IPS DF 6.9 (cell line): Measurements from ENCODE around the gene PLCB1.
"Not testable (repeated sequence)": the region's sequence is repeated elsewhere in the genome, so short reads cannot be mapped to it uniquely, and the experiment has no call there.

Experiments
- DNase-seq: peaks from one replicate; pipeline ENCODE4 v3.0.0-alpha.2; 2013; ENCODE audit warnings: low read depth, low spot score
- H3K27ac ChIP-seq: one replicate; pipeline ENCODE4 v1.5.1; 2013; ENCODE audit warnings: low read length, control low read depth
- H3K27me3 ChIP-seq: 2 replicates; pipeline ENCODE4 v1.6.1; 2013; ENCODE audit warnings: mild to moderate bottlenecking, low read length; ENCODE audit not compliant: control insufficient read depth, insufficient read depth
- H3K36me3 ChIP-seq: 2 replicates; pipeline ENCODE4 v1.6.1; 2013; ENCODE audit warnings: low read length; ENCODE audit not compliant: control insufficient read depth, insufficient read depth
- H3K4me1 ChIP-seq: 2 replicates; pipeline ENCODE4 v1.6.1; 2013; ENCODE audit warnings: low read length; ENCODE audit not compliant: control insufficient read depth, insufficient read depth
- H3K4me3 ChIP-seq: 2 replicates; pipeline ENCODE4 v1.5.1; 2013; ENCODE audit warnings: mild to moderate bottlenecking, low read length
- H3K9me3 ChIP-seq: 2 replicates; pipeline ENCODE4 v1.6.1; 2013; ENCODE audit warnings: low read length, inconsistent platforms; ENCODE audit not compliant: control insufficient read depth, insufficient read depth
- WGBS: extraction: QIAGEN DNeasy Blood & Tissue Kit; methylation state at CpG from one replicate; pipeline ENCODE4 v1.1.7; 2013; ENCODE audit warnings: mixed read lengths, missing lambda C conversion rate; ENCODE audit not compliant: insufficient read length, insufficient coverage; 5-methylcytosine and 5-hydroxymethylcytosine counted together

The PLCB1 gene

DNA sequence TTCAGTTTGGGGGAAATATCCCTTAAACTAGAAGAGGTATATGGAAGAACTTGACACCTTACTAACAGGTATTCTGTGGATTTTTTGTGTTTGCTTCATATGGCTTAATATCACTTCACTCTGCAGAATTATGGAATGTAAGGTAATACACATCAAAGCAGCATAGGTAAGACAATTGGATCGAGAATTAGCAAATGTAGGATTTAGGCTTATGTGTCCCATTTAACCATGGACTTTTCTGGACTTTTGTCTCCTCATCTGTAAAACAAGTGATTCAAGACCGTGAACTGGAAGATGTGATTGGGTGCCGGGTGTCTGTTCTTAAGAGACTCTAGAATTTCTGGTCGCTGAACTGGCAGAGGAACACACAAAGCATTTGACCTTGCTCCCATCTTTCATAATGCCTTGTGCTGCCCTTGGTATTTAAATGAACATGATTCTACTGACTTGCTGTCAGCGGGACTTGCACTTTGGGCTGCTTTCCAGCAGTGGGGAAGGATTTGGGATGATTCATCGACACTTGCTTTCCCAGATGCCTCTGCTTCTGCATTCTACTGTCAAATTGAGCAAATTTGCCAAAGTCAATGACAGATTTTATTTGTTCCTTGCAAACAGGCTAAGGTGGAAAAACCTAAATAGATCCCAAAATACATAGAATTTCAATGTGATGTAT, 199.8 kb downstream of the PLCB1 start:
- Histone ChIP-seq H3K27me3 (no peaks in the 10 kb centered on the region), H3K27ac (no peak overlapping the region), H3K36me3 (no peaks in the 10 kb centered on the region), H3K4me3 (no peak overlapping the region), H3K9me3 (no peaks in the 10 kb centered on the region), H3K4me1 (no peaks in the 10 kb centered on the region)
- DNase-seq: no peak
- WGBS: no CpG with 5 or more reads among the region's 6 CpGs

DNA sequence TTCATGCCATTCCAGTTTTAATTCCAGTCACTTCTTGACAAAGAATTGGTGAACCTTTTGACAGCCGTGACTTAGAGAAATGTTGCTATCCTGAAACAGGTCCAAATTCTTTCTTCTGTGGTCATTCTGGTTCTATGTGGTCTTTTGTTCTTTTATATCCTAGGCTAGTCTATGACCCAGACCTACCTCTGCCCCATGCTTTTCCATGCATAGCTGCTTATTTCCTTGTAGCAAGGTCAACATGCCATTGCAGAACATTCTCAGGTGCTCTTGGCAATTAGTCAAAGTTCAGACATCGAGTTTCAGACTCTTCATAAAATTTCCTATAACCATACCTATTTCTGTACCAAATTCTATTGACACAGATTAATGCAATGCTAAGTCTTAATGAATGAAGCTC, 202.6 kb downstream of the PLCB1 start:
- no peaks in the 10 kb centered on the region for H3K36me3 ChIP-seq

DNA sequence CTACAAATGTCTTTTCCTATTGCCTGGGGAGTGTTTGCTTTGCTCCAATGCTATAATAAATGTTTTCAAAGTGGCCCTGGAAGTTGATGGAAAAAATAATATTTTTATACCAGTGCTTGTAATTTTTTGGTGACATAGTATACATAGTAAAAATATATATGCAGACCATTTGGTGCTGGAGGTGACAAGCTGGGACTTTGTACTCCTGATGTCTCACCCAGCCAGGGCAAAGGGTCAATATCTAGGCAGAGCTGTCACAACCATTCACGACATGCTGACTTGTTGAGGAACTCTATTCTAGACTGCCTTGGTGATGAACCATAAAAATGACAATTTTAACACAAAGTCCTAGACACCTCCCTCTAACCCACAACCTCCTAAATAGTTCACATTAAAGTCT, 203.0 kb downstream of the PLCB1 start:
- H3K9me3 ChIP-seq: no peaks in the 10 kb centered on the region
- no peaks in the 10 kb centered on the region for H3K4me1 ChIP-seq
- H3K36me3 ChIP-seq: no peaks in the 10 kb centered on the region
- WGBS: no CpG with 5 or more reads among the region's 1 CpG
- no peak overlapping the region for H3K4me3 ChIP-seq
- no peaks in the 10 kb centered on the region for H3K27me3 ChIP-seq
- DNase-seq: no peak
- H3K27ac ChIP-seq: no peak overlapping the region

More for the DNA sequence above, 202.6 kb downstream of the PLCB1 start:
- Histone ChIP-seq H3K27ac (no peak overlapping the region), H3K4me3 (no peak overlapping the region), H3K27me3 (no peaks in the 10 kb centered on the region), H3K4me1 (no peaks in the 10 kb centered on the region), H3K9me3 (no peaks in the 10 kb centered on the region)
- DNase-seq: no peak
- no CpG with 5 or more reads among the region's 2 CpGs for WGBS

DNA sequence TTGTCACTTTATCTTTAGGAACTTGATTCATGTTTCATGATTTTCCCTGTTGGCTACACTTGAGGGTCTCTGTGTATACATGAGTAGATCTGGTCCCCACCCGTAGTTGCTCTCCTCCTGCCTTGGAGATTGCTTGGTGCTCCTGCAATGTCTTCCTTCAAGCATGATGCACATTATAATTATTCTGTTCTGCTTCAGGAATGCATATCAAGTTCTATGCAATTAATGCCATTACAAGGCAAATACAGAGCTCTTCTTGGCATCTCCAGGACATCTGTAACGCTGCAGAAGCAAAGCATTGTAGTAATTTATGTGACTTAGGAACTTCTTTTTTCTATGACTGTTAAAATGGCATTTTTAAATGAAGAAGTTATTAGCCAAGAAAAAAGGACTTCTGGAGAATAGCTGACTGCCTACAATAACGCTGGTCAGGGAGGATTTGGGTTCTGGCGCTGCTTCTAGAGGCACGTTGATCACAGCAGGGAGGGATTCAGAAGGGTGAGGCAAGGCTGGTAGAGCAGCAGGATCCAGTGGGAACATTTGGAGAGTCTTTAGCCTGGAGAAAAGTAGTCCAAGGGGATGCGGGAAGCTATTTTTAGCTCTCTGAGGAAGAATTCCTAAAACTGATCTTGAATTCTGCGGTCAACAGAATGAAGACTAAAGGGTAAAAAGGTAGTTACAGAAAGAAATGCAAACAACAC, 203.6 kb downstream of the PLCB1 start:
- no peaks in the 10 kb centered on the region for H3K27me3 ChIP-seq
- H3K36me3 ChIP-seq: no peaks in the 10 kb centered on the region
- DNase-seq: no peak
- H3K4me3 ChIP-seq: no peak overlapping the region
- no peak overlapping the region for H3K27ac ChIP-seq
- no peaks in the 10 kb centered on the region for H3K4me1 ChIP-seq
- no CpG with 5 or more reads among the region's 7 CpGs for WGBS
- no peaks in the 10 kb centered on the region for H3K9me3 ChIP-seq

DNA sequence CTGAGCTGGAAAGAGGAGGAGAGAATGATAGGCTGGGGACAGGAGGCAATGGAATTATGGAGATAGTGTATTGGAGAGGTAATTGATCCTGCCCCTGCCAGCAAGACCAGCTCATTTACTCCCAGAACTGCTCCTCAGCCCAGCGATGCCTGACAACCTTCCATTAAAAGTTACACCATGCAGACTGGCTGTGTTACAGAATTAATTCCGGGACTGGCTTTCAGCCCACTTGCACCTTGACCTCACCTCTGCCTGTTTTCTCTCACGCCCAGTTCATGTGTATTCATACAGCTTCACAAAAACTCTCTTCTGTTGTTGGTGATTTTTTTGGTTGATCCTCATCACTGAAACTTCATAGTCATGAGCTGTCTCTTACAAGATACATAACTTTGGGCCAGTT, 207.3 kb downstream of the PLCB1 start:
- H3K4me3 ChIP-seq: no peak overlapping the region
- H3K27me3 ChIP-seq: no peaks in the 10 kb centered on the region
- H3K36me3 ChIP-seq: no peaks in the 10 kb centered on the region
- no peaks in the 10 kb centered on the region for H3K4me1 ChIP-seq
- H3K27ac ChIP-seq: no peak overlapping the region
- no peak for DNase-seq
- WGBS: no CpG with 5 or more reads among the region's 3 CpGs
- H3K9me3 ChIP-seq: no peaks in the 10 kb centered on the region

DNA sequence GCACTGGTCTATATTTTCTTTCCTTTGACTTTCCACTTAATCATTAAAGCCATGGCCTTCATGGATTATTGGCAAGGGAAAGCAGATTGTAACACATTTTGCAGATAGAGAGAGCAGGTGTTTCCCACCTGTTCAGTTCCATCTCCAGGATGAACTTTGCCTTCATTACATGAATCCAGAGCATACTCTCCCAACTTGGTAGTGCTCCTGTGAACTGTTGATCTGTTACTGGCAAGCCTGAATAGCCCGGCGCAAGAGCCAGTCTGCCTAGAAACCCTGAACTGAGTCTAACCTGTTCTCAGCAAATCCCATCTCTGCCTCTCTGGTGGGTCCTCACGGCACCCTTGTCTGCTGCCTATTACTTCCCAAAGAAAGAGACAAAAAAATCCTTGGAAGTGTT, 210.3 kb downstream of the PLCB1 start:
- Histone ChIP-seq H3K36me3 (no peaks in the 10 kb centered on the region), H3K9me3 (no peaks in the 10 kb centered on the region), H3K4me1 (no peaks in the 10 kb centered on the region), H3K27me3 (no peaks in the 10 kb centered on the region), H3K4me3 (no peak overlapping the region), H3K27ac (no peak overlapping the region)
- WGBS: no CpG with 5 or more reads among the region's 3 CpGs
- DNase-seq: no peak

DNA sequence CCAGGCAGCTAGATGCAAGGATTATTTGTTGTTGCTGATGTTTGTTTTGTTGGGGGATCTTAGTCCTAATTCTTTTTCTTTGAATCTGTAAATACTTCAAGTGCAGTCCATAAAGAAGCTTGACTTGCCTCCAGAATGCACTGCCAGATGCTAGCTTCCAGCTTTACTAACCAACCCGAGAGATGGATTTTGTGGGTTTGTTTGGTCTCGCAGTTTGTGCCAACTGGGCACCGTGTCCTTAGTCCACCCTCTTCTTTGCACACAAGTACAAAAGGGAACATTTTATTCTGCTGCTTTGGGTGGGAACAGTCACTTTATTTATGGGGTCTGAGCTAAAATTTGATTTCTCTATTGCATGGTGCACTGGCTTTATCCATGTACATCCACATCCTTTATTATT, 212.0 kb downstream of the PLCB1 start:
- Histone ChIP-seq H3K4me3 (no peak overlapping the region), H3K27me3 (no peaks in the 10 kb centered on the region), H3K36me3 (no peaks in the 10 kb centered on the region), H3K9me3 (no peaks in the 10 kb centered on the region), H3K27ac (no peak overlapping the region), H3K4me1 (no peaks in the 10 kb centered on the region)
- no peak for DNase-seq
- no CpG with 5 or more reads among the region's 3 CpGs for WGBS

DNA sequence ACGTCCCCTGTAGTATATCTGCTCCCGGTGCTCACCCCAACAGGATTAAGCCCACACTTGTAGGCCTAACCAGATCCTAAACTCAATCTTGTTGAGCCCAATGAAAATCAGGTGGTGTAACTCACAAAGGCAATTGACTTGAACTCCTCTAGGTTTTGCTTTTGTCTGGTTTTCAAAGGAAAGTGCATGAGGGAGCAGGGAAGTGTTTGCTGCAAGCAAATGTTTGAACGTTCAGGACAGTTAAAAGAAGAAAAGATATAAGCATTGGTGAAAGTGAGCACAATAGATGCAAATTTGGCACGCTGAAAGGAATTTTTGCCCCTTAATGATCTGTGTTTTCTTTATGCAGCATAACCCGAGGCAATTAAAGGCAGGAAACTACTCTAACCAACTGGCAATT, 212.6 kb downstream of the PLCB1 start:
- no peak for DNase-seq

DNA sequence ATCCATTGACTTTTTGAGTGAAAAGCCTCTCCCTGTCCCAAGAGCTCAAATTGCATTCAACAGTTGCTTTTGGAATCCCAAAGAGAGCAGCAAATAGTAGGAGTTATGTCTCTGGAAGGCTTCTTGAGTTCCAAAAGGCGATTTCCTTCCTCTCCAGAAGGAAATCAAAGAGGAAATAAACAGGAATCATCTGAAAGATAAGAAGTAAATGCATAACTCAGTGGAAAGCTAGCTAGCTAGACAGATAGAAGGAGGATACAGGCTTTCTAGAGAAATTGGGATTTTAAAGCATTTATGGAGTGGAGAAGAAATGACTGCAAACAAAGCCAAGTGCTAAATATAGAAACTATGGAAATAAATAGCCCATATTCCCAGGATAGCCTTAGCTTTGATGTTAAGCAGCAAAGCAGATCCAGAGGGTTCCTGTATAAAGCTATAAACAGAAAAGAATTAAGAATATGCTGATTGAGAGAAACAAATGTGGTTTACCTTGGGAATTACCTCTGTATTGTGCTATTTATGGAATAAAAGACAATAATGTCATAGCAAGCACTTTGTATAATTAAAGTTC, 214.7 kb downstream of the PLCB1 start:
- DNase-seq: no peak
- H3K27ac ChIP-seq: no peak overlapping the region
- H3K4me1 ChIP-seq: no peaks in the 10 kb centered on the region
- H3K4me3 ChIP-seq: no peak overlapping the region
- no peaks in the 10 kb centered on the region for H3K36me3 ChIP-seq
- H3K27me3 ChIP-seq: no peaks in the 10 kb centered on the region
- no peaks in the 10 kb centered on the region for H3K9me3 ChIP-seq
- WGBS: no CpG with 5 or more reads among the region's 1 CpG

More for the DNA sequence above, 212.6 kb downstream of the PLCB1 start:
- Histone ChIP-seq H3K9me3 (no peaks in the 10 kb centered on the region), H3K27ac (no peak overlapping the region), H3K27me3 (no peaks in the 10 kb centered on the region), H3K36me3 (no peaks in the 10 kb centered on the region), H3K4me3 (no peak overlapping the region), H3K4me1 (no peaks in the 10 kb centered on the region)
- no CpG with 5 or more reads among the region's 5 CpGs for WGBS

DNA sequence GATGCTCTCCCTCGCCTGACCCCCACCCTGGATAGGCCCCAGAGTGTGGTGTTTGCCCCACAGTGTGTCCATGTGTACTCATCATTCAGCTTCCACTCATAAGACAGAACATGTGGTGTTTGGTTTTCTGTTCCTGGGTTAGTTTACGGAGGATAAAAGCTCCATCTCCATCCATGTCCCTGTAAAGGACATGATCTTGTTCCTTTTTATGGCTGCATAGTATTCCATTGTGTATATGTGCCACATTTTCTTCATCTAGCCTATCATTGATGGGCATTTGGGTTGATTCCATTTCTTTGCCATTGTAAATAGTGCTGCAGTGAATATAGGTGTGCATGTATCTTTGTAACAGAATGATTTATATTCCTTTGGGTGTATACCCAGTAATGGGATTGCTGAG, 218.2 kb downstream of the PLCB1 start:
- H3K4me3 ChIP-seq, H3K4me1 ChIP-seq, H3K36me3 ChIP-seq, H3K27ac ChIP-seq, H3K9me3 ChIP-seq, H3K27me3 ChIP-seq, DNase-seq: not testable (repeated sequence)
- WGBS: no CpG with 5 or more reads among the region's 2 CpGs
